Nephron progenitor cell (in vitro differentiated cells): ENCODE data around the gene DVL2.

Experiments
- DNase-seq: peaks from one replicate; pipeline ENCODE4 v3.0.0; 2021
- H3K27ac Mint-ChIP-seq: 2 replicates; pipeline ENCODE4 v1.8.0; 2021; ENCODE audit warnings: mild to moderate bottlenecking, moderate library complexity, mixed read lengths
- H3K27me3 Mint-ChIP-seq: 2 replicates; pipeline ENCODE4 v1.8.0; 2021; ENCODE audit warnings: mild to moderate bottlenecking, low read depth, mixed read lengths; ENCODE audit not compliant: poor library complexity
- H3K36me3 Mint-ChIP-seq: 2 replicates; pipeline ENCODE4 v1.8.0; 2021; ENCODE audit warnings: low read depth, mixed read lengths
- H3K4me1 Mint-ChIP-seq: 2 replicates; pipeline ENCODE4 v1.8.0; 2021; ENCODE audit warnings: mixed read lengths
- H3K4me3 Mint-ChIP-seq: 2 replicates; pipeline ENCODE4 v1.8.0; 2021; ENCODE audit warnings: mild to moderate bottlenecking, moderate library complexity, mixed read lengths
- H3K9me3 Mint-ChIP-seq: 2 replicates; pipeline ENCODE4 v1.8.0; 2021; ENCODE audit warnings: mild to moderate bottlenecking, moderate library complexity, mixed read lengths
- TF ChIP-seq, protein P1 (sequence below): fragments of 200-600 bp; sonication (generic); IDR thresholded peaks from 2 replicates; pipeline ENCODE4 v1.5.0; 2021; ENCODE audit warnings: antibody characterized with exemption

DVL2 gene

DNA sequence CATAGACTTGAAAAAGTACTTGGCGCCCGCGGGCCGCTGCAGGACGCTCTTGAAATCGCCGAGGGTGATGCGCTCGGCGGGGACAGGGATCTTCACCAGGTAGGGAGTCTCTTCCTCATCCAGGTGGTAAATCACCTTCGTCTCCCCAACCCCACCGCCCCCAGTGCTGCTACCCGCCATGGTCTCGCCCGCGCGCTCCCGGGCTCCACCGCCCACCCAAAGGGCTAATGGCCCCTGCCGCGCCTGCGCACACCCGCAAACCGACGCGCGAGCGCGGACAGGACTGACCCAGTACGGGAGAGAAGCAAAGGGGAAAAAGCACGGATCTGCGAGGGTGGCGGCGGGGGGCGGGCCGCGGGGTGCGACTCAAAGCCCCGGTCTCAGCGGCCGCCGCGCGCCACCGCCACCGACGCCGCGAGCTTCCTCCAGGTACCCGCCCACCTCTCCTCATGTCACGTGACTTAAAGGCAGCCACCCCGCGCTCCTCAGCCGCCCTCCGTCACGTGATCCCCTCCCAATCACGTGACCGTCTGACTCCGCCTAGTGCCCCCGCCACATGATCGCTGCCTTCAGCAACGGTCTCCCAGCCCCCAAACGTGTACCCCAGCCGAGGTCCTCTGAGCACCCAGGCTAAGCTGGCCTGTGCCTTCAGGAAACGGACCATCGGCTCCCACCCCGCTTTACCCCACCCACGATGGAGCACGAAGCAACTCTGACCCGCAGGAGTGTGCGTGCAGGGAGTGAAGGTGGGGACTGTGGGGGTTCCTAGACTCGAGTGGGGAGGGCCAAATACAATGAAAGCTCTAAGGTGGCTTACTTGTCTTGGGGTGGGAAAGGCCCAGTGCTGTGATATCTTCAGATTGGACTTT lies at the start of gene DVL2:
DVL2 (minus strand) TSS at position 435 of the 869 bp plus-strand sequence; CDS start at position 180, 255 bp downstream.
- TF ChIP-seq, protein P1, sequence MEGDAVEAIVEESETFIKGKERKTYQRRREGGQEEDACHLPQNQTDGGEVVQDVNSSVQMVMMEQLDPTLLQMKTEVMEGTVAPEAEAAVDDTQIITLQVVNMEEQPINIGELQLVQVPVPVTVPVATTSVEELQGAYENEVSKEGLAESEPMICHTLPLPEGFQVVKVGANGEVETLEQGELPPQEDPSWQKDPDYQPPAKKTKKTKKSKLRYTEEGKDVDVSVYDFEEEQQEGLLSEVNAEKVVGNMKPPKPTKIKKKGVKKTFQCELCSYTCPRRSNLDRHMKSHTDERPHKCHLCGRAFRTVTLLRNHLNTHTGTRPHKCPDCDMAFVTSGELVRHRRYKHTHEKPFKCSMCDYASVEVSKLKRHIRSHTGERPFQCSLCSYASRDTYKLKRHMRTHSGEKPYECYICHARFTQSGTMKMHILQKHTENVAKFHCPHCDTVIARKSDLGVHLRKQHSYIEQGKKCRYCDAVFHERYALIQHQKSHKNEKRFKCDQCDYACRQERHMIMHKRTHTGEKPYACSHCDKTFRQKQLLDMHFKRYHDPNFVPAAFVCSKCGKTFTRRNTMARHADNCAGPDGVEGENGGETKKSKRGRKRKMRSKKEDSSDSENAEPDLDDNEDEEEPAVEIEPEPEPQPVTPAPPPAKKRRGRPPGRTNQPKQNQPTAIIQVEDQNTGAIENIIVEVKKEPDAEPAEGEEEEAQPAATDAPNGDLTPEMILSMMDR: no peak
- no peaks in the 10 kb centered on the region for H3K27me3 Mint-ChIP-seq
- no peaks in the 10 kb centered on the region for H3K9me3 Mint-ChIP-seq
- H3K36me3 Mint-ChIP-seq: peaks cover 45% of the 10 kb centered on the region
- peak within 1 kb of the TSS; percentile 99 for H3K4me3 Mint-ChIP-seq
- peaks cover 60% of the 10 kb centered on the region for H3K4me1 Mint-ChIP-seq
- peak; percentile 94 for DNase-seq
- peak within 1 kb of the TSS; percentile 99 for H3K27ac Mint-ChIP-seq

DNA sequence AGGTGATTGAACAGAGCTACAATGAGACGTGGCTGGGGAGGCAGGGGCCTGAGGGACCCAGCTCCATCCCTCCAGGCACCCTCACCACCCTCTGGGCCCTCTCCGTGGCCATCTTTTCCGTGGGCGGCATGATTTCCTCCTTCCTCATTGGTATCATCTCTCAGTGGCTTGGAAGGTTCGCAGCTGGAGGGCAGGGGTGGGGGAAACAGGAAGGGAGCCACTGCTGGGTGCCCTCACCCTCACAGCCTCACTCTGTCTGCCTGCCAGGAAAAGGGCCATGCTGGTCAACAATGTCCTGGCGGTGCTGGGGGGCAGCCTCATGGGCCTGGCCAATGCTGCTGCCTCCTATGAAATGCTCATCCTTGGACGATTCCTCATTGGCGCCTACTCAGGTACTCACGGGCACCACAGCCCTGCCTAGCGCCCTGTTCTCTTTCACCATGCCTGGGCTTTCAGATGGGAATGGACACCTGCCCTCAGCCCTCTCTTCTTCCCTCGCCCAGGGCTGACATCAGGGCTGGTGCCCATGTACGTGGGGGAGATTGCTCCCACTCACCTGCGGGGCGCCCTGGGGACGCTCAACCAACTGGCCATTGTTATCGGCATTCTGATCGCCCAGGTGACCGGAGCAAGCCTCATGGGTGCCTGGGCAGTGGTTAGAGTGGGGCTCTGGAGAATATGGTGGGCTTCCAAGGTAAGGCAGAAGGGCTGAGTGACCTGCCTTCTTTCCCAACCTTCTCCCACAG lies 49.3 kb upstream of the DVL2 start:
- H3K27ac Mint-ChIP-seq: no peak overlapping the region
- DNase-seq: no peak
- peaks cover 9% of the 10 kb centered on the region for H3K36me3 Mint-ChIP-seq
- H3K4me3 Mint-ChIP-seq: peak overlapping the region; percentile 32
- peaks cover 59% of the 10 kb centered on the region for H3K4me1 Mint-ChIP-seq
- TF ChIP-seq, protein P1: no peak
- no peaks in the 10 kb centered on the region for H3K9me3 Mint-ChIP-seq
- H3K27me3 Mint-ChIP-seq: peaks cover 15% of the 10 kb centered on the region

DNA sequence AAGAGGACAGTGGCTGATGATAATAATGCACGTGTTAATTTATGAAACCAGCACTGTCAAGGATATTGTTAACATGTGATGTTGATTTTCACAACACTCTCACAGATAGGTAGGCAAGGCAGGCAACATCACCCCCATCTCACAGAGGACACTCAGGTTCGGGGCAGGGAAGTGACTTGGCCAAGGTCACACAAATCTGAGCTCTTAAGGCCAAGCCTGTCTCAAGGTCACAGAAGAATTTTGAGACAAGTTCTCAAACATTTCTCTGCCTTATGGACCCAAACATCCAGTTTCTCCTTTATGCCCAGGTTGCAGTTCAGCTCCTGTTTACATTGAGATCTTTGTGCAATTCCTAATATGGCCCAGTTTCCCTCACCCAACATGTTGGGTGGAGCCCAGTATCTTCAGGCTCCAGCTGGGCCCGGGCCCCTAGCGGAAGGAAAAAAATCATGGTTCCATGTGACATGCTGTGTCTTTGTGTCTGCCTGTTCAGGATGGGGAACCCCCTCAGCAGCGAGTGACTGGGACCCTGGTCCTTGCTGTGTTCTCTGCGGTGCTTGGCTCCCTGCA lies 48.5 kb upstream of the DVL2 start:
- DNase-seq: no peak
- Mint-ChIP-seq H3K4me3 (peak overlapping the region; percentile 84), H3K9me3 (no peaks in the 10 kb centered on the region), H3K4me1 (peaks cover 50% of the 10 kb centered on the region), H3K27ac (no peak overlapping the region), H3K27me3 (peaks cover 18% of the 10 kb centered on the region), H3K36me3 (peaks cover 9% of the 10 kb centered on the region)
- TF ChIP-seq, protein P1: no peak

DNA sequence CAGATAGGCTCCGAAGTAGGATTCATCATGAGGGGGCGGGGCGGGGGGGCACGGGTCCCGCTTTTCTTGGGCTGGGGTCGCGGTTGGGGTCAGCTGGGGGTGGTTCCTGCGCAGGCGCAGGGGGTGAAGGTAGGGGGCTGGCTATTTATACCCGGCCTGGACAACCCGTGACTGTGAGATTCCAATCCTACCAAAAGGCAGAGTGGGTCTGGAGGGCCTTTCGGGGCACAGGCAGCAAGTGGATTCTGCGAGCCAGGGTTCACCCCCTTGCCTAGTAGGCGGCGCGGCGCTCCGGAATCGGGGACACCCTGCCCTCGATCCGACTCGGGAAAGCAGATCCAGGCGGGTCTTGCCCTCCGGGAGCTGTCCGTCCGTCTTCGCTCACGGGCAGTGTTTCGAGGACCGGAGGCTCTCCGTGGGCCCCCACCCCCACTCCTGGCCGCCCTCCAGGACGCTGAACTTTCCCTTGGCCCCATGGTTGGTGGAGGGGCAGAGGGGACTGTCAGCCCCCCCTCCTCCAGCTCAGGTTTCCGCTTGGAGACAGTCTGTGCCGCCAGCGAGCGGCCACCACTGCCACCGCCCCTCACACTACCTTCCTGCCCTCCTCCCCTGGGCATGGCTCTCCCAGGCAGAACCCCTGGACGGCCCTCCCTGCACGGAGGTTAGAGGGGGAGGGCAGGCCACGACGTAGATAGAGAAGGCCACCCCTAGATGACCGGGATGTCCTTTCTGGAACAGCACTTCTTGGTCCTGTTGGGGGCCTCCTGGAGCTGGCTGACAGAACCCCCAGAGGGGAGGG lies 47.8 kb upstream of the DVL2 start:
- peak overlapping the region; percentile 84 for H3K4me3 Mint-ChIP-seq
- DNase-seq: peak; percentile 63

More for the DNA sequence above, 47.8 kb upstream of the DVL2 start:
- TF ChIP-seq, protein P1: no peak
- H3K27ac Mint-ChIP-seq: no peak overlapping the region
- peaks cover 25% of the 10 kb centered on the region for H3K27me3 Mint-ChIP-seq
- H3K9me3 Mint-ChIP-seq: no peaks in the 10 kb centered on the region
- H3K4me1 Mint-ChIP-seq: peaks cover 45% of the 10 kb centered on the region
- peaks cover 9% of the 10 kb centered on the region for H3K36me3 Mint-ChIP-seq
